ENCODE results near the gene TESK2.

The TESK2 gene

GRCh38 chr1:45304311-45305081 is 186.5 kb downstream of the TESK2 start:
- DNase-seq (ENCODE audit: low read depth) = no peak

GRCh38 chr1:45303520-45304310 is 187.2 kb downstream of the TESK2 start:
- peak; percentile 95 for DNase-seq (ENCODE audit: low read depth)

DNA sequence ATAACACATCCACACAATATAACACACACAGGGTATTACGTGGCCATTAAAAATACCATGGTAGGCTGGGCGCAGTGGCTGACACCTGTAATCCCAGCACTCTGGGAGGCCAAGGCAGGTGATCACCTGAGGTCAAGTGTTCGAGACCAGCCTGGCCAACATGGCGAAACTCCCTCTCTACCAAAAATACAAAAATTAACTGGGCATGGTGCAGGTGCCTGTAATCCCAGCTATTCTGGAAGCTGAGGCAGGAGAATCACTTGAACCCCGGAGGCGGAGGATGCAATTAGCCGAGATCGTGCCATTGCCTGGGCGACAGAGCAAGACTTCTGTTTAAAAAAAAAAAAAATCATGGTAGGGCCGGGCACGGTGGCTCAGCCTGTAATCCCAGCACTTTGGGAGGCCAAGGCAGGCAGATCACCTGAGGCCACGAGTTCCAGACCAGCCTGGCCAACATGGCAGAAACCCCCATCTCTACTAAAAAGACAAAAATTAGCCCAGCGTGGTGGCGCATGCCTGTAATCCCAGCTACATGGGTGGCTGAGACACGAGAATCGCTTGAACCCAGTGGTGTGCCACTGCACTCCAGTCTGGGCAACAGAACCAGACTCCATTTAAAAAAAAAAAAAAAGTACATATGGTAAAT is 188.3 kb downstream of the TESK2 start:
- DNase-seq (ENCODE audit: low read depth) = no peak

DNA sequence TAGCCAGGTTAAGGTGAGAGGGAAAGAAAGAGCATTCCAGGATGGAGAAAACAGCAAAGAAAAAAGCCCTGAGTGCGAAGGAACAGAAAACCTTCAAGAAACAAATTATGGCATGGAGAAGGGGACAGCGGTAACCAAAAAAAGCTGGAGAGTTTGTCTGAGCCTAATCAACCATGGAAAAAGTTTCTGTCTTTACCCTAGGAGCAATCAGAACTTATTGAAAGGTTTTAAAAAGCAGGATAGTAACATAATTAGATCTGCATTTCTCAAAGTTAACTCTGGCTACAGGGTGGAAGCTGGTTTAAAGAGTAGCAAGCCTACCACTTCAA is 190.3 kb downstream of the TESK2 start:
- DNase-seq (ENCODE audit: low read depth) = no peak

DNA sequence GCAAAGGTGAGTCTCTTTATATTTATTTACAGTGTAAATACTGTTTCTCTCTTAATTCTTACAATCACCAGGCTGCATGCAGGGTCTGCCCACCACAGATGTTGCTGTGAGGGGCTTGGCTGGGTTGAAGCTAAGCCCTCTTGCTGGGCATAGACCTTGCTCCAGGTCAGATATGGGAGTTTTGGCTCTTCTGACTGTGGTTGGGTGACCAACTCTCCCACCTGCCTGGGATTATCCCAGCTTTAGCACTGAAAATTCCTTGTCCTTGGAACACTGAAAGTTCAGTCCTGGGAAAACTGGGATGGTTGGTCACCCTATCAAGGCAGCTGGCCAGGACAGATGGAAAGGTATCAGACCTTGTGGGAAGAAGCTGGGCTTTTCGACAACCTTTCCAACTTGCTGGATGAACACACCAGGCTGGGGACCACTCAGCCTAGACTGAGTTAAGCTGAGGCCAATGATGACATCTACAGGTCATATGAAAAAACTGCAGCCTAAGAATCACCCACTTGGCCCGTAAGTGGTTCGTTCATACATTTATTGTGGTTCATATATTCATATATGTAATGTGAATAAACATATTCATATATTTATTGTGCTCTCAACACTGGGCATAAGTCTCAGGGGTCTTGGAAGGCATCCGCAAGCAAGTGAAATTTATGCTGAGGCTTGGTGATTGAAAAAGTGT is 190.8 kb downstream of the TESK2 start:
- DNase-seq (ENCODE audit: low read depth) = peak; percentile 56

DNA sequence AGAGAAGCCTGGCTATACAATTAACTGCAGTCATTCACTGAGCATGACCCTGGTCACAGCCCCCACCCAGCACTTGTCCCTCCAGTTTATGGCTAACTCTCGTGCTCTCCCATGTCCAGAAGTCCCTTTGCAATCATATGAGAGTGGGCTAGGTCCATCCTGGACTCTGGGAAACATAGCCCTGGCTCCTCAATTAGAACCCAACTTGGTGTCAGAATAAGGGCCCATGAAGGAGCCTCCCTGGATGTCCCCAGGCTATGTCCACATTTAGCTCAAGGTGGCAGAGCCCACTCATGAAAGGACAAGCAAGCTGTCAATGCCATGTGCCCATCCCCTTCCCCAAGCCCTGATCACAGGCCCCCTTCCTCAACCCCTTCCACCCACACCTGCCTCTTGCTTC is 191.7 kb downstream of the TESK2 start:
- no peak for DNase-seq (ENCODE audit: low read depth)

DNA sequence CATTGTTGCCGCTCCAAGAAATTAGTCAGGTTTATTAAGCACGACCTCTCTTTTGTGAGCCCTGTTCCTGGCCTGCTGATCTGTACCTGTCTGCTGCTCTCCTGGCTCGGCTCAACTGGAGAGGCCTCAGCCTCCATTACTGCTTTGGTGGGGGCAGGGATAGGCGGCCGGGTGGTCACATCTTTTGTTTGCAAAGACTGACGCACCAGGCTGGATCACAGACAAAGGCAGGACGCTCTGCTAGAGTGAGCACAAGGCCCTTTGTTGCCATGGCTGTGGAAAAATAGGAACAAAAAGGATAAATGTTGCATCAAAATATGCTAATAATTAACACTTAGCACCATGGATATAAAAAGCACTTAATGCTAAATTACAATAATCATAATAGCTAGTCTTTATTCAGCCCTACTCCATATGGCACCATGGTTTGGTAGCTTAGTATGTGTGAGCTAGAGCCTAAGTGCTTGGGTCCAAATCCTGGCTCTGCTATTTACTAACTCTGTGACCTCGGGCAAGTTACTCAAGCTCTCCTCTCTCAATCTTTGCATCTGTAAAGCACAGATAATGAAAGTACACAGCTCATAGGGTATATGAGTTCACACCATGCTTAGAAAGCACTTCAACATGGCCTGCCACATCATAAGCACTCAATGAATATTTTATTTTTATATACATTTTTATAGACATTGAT is 193.2 kb downstream of the TESK2 start:
- DNase-seq (ENCODE audit: low read depth) = no peak
